ENCODE data around the gene TOR1AIP1.

TOR1AIP1 gene

DNA sequence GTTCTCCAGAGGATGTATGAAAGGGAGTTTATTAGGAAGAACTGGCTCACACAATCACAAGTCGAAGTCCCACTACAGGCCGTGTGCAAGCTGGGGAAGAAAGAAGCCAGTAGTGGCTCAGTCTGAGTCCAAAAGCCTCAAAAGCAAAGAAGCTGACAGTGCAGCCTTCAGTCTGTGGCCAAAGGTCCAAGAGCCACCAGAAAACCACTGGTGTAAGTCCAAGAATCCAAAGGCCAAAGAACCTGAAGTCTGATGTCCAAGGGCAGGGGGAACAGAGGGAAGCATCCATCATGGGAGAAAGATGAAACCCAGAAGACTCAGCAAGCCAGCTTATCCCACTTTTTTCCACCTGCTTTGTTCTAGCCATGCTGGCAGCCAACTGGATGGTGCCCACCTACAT lies 51.1 kb downstream of the TOR1AIP1 start:
- ChIA-PET CTCF (interaction anchor here (0.9 kb wide), 1 partner anchor 12 kb away, joined by 3 read pairs; no protein-coding TSS in a partner anchor), POLR2A (ENCODE audit: low non-redundant PET) (no interaction called here)
- DNase-seq (ENCODE audit: low spot score): no peak
- H3K27ac ChIP-seq: no peak overlapping the region
- TF ChIP-seq, protein P1, sequence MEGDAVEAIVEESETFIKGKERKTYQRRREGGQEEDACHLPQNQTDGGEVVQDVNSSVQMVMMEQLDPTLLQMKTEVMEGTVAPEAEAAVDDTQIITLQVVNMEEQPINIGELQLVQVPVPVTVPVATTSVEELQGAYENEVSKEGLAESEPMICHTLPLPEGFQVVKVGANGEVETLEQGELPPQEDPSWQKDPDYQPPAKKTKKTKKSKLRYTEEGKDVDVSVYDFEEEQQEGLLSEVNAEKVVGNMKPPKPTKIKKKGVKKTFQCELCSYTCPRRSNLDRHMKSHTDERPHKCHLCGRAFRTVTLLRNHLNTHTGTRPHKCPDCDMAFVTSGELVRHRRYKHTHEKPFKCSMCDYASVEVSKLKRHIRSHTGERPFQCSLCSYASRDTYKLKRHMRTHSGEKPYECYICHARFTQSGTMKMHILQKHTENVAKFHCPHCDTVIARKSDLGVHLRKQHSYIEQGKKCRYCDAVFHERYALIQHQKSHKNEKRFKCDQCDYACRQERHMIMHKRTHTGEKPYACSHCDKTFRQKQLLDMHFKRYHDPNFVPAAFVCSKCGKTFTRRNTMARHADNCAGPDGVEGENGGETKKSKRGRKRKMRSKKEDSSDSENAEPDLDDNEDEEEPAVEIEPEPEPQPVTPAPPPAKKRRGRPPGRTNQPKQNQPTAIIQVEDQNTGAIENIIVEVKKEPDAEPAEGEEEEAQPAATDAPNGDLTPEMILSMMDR (conservative IDR thresholded peaks at IDR 0.05; ENCODE audit: low read depth): no peak

DNA sequence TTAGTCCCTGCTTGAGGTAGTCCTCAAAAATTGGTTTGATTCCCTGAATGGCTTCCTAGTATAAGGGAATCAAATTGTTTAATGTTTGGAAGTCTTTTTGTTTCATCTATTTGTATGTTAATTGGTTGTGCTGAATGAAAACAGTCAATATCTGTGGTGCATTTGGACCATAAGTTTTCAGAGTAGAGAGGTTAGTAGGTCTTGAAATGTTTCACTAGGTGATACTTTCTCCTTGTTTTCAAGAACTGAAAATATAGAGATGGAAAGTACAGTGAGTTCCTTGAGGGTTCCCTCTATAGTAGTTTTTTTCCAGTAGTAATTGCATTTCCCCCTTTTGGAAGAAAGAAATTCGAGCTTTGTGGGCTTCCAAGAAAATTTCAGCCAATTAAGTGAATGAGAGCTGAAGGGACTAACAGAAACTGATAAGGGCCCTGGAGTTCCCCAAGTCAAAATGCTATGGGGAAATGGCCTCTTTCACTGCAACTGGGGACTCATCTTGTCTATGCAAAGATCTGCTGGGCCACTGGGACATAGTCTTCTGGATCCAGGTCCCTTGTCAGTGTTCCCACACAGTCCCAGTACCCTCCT lies 53.9 kb downstream of the TOR1AIP1 start:
- TF ChIP-seq, protein P1 (conservative IDR thresholded peaks at IDR 0.05; ENCODE audit: low read depth): no peak
- ChIA-PET CTCF (interaction anchor here (0.6 kb wide), 1 partner anchor 15 kb away, joined by 3 read pairs; no protein-coding TSS in a partner anchor), POLR2A (ENCODE audit: low non-redundant PET) (no interaction called here)
- DNase-seq (ENCODE audit: low spot score): no peak
- no peak overlapping the region for H3K27ac ChIP-seq

DNA sequence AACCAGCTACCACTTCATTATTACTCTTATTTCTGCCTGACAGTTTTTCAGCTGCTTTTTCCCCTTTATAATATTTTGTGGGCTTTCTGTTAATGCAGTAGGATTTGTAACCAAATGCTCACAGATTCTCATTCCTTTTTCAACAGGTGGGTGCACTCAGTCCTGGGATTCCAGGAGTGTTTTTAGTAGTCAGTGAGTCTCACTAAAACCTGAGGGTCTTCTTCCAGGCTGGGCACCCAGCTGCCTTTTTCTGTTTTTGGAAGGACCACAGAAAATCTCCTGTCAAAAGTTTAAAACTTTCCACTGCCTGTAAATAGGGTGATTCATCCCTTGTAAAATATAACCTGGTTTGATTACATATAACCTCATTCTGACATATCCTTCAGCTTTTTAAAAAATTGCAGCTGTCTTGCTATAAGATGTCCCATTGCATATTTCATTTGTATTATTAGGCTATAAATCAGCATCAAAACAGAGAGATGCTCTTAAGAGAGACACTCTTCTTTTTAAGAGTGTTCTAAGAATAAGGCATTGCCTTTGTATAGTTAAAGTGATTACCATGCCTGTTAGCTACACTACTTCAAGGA lies 55.7 kb downstream of the TOR1AIP1 start:
- ChIA-PET POLR2A (ENCODE audit: low non-redundant PET) (no interaction called here), CTCF (no interaction called here)
- TF ChIP-seq, protein P1 (conservative IDR thresholded peaks at IDR 0.05; ENCODE audit: low read depth): no peak
- DNase-seq (ENCODE audit: low spot score): no peak
- H3K27ac ChIP-seq: no peak overlapping the region

DNA sequence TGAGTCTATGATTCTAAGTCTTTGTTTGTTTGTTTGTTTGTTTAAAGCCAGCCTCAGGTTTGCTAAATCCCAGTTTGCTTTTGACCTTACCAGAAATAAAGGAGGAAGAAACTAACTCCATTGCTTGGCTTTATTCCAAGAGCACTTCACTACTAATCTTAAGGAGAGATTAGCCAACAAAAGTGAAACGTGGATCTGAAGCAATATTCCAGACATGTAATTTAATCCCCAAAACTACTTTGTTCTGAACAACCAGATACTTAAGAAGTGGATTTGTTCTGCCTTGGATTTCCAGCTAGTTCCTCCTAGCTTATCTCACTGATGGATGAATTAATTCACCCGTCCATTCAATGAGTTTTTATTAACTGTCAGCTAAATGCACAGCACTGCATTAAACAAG lies 56.7 kb downstream of the TOR1AIP1 start:
- H3K27ac ChIP-seq: no peak overlapping the region
- TF ChIP-seq, protein P1 (conservative IDR thresholded peaks at IDR 0.05; ENCODE audit: low read depth): no peak
- POLR2A ChIA-PET (ENCODE audit: low non-redundant PET): no interaction called here
- no peak for DNase-seq (ENCODE audit: low spot score)
- CTCF ChIA-PET: no interaction called here

DNA sequence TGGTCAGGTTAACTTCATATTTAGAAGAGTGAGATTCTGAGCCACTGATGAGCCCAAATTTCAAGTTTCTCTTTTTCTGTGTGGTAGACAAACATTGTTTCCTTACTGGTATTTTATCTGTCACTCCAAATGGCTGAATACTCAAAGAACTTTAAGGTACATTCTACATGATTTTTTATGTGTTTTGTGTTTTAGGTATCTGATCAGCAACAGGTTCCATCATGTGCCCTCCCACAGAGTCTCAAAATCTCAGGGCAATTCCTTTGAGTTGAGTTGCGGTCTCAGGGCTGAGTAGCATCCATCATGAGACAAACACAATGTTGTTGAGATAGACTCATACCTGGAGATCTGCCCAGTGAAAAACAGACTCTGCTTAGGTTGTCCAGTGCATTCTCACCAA lies 57.9 kb downstream of the TOR1AIP1 start:
- ChIA-PET CTCF (no interaction called here), POLR2A (ENCODE audit: low non-redundant PET) (no interaction called here)
- TF ChIP-seq, protein P1 (conservative IDR thresholded peaks at IDR 0.05; ENCODE audit: low read depth): no peak
- no peak overlapping the region for H3K27ac ChIP-seq
- DNase-seq (ENCODE audit: low spot score): no peak

DNA sequence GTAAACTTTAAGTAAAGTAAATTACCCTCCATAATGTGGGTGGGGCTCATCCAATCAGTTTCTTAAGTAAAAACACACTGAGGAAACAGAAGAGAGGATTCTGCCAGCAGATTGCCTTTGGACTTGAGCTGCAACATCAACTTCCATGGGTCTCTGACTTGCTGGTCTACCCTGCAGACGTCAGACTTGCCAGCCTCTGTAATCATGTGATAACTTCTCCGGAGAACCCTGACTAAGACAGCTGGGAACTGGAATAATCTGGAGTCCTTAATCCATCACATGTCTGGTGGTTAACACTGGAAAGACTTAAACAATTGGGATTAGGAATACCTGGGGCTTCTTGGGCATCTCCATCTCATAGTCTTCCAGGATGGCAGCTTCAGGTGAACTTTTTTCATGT lies 59.4 kb downstream of the TOR1AIP1 start:
- H3K27ac ChIP-seq: no peak overlapping the region
- CTCF ChIA-PET: no interaction called here
- TF ChIP-seq, protein P1 (conservative IDR thresholded peaks at IDR 0.05; ENCODE audit: low read depth): no peak
- DNase-seq (ENCODE audit: low spot score): no peak
- POLR2A ChIA-PET (ENCODE audit: low non-redundant PET): no interaction called here
